Activated T-cell treated with anti-CD3 and anti-CD28 coated beads, Interleukin-2, amount 50 U/mL, for 48 hours (primary cell): Measurements from ENCODE around the gene UBQLN1.
"Not testable (repeated sequence)": the region's sequence is repeated elsewhere in the genome, so short reads cannot be mapped to it uniquely, and the experiment has no call there.

Source experiments
- DNase-seq, 2 experiments: peaks; one replicate each; pipeline ENCODE4 v3.0.0-alpha.2; 2020

The UBQLN1 gene

GRCh38 chr9:83629433-83630104, 78.2 kb downstream of the UBQLN1 start:
- no peak for DNase-seq

- DNase-seq, result no peak
Measured at GRCh38 chr9:83628540-83628939, 79.2 kb downstream of the UBQLN1 start.

GRCh38 chr9:83625178-83625577, 82.6 kb downstream of the UBQLN1 start:
- DNase-seq, result no peak

GRCh38 chr9:83623679-83624076, 84.1 kb downstream of the UBQLN1 start:
- DNase-seq, result no peak

- peak; percentile 77 to 81 for DNase-seq
Measured at GRCh38 chr9:83622939-83623678, 84.6 kb downstream of the UBQLN1 start, which contains the start of gene IDNK. IDNK (plus strand) TSS chr9:83623143; CDS start chr9:83623172, 29 bp downstream.

GRCh38 chr9:83622433-83622938, 85.3 kb downstream of the UBQLN1 start:
- no peak for DNase-seq

- DNase-seq, result peak; percentile 43 to 50
Measured at GRCh38 chr9:83620841-83621636, 86.7 kb downstream of the UBQLN1 start.

GRCh38 chr9:83617299-83617698, 90.5 kb downstream of the UBQLN1 start:
- DNase-seq, result no peak

- DNase-seq, result not testable (repeated sequence)
Measured at GRCh38 chr9:83613298-83613697, 94.5 kb downstream of the UBQLN1 start.
